Osteoblast (primary cell): ENCODE measurements around the gene ENPP7. TPM values are rescaled to one million over a fixed set of nuclear protein-coding genes. Genes with fewer than 3 reads are reported as not detected.

Source experiments
- DNase-seq: peaks from one replicate; pipeline ENCODE4 v3.0.0; 2011; ENCODE audit warnings: low spot score, mixed read lengths; ENCODE audit not compliant: insufficient read length; ENCODE audit errors: missing footprints
- H2AFZ ChIP-seq: 2 replicates; pipeline ENCODE4 v1.6.0; 2011; ENCODE audit warnings: mild to moderate bottlenecking, low read length
- H3K27ac ChIP-seq: 2 replicates; pipeline ENCODE4 v1.5.1; 2011; ENCODE audit warnings: mild to moderate bottlenecking, low read depth, low read length, moderate library complexity
- H3K27me3 ChIP-seq: 2 replicates; pipeline ENCODE4 v1.6.0; 2012; ENCODE audit warnings: mild to moderate bottlenecking, control low read depth, inconsistent platforms, low read length, moderate library complexity; ENCODE audit not compliant: insufficient read depth
- H3K36me3 ChIP-seq: 2 replicates; pipeline ENCODE4 v1.5.1; 2011; ENCODE audit warnings: mild to moderate bottlenecking, low read length, control low read depth, moderate library complexity; ENCODE audit not compliant: insufficient read depth
- H3K4me1 ChIP-seq: 2 replicates; pipeline ENCODE4 v1.5.1; 2011; ENCODE audit warnings: mild to moderate bottlenecking, low read length, control low read depth, moderate library complexity; ENCODE audit not compliant: insufficient read depth
- H3K4me2 ChIP-seq: 2 replicates; pipeline ENCODE4 v1.6.0; 2011; ENCODE audit warnings: mild to moderate bottlenecking, low read length; ENCODE audit not compliant: insufficient read depth
- H3K4me3 ChIP-seq: fragments of 200-600 bp; sonication (generic); 3 replicates; pipeline ENCODE4 v1.5.1; 2012; ENCODE audit warnings: mild to moderate bottlenecking, low read length, inconsistent platforms; ENCODE audit not compliant: insufficient read depth
- H3K79me2 ChIP-seq: 2 replicates; pipeline ENCODE4 v1.6.0; 2012; ENCODE audit warnings: mild to moderate bottlenecking, low read length, control low read depth, inconsistent platforms; ENCODE audit not compliant: insufficient read depth
- H3K9me3 ChIP-seq: 2 replicates; pipeline ENCODE4 v1.5.1; 2011; ENCODE audit warnings: low read depth, low read length, control low read depth
- H4K20me1 ChIP-seq: 2 replicates; pipeline ENCODE4 v1.6.0; 2012; ENCODE audit warnings: mild to moderate bottlenecking, low read length, control low read depth; ENCODE audit not compliant: insufficient read depth
- total RNA-seq: library from RNA; depleted of rRNA; stranded (reverse); fragments of >200 nt; gene quantifications from 2 replicates; pipeline ENCODE4 v1.2.3, GENCODE V29; 2012
- TF ChIP-seq, protein P1 (sequence below): IDR thresholded peaks from 2 replicates; pipeline ENCODE4 v1.5.1; 2011; ENCODE audit warnings: mild to moderate bottlenecking, low read depth, low read length, moderate library complexity; ENCODE audit errors: extremely low read depth

Gene ENPP7
- total RNA-seq, 1 donor = not detected

DNA sequence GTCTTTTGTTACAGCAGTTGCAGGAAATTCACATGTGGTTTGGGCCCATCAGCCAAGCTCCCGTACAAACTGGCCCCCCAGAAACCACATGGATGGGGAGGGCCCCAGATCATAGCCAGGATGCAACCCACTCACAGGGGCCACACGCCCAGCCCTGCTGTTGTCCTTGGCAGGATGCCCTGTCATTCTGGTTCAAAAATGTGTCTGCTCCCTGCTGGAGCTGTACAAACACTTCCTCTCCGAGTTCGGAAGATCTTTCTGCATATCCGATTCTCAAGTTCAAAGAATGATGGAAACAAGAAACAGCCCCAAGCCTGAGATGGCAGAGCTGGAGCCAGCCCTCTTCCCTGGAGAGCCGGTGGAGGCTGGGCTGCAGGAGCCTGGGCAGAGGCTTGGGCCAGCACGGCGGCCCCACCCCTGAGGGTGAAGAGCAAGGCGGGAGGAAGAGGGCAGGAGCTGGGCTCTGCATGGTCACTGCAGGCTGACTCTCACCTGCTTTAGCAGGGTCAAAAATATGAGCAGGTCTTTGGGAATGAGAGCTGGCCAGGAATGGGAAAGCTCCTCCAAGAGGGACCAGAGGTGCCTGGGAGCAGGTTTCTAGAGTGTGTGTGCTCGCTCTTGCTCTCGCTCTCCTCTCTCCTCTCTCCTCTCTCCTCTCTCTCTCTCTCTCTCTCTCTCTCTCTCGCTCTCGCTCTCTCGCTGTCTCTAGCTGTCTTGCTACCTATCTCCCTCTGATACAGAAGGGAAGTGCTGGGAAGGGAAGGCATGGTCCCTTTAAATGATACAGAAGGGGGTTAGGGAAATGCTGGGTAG is 34.7 kb upstream of the ENPP7 start:
- no peak overlapping the region for H3K27ac ChIP-seq
- peak; percentile 79 for DNase-seq

GRCh38 chr17:79696610-79696982 is 34.1 kb upstream of the ENPP7 start:
- no peaks in the 10 kb centered on the region for H3K4me1 ChIP-seq
- H3K4me2 ChIP-seq = no peak overlapping the region
- no peaks in the 10 kb centered on the region for H3K79me2 ChIP-seq
- H3K9me3 ChIP-seq = no peaks in the 10 kb centered on the region
- H4K20me1 ChIP-seq = no peaks in the 10 kb centered on the region
- no peak overlapping the region for H2AFZ ChIP-seq
- TF ChIP-seq, protein P1, sequence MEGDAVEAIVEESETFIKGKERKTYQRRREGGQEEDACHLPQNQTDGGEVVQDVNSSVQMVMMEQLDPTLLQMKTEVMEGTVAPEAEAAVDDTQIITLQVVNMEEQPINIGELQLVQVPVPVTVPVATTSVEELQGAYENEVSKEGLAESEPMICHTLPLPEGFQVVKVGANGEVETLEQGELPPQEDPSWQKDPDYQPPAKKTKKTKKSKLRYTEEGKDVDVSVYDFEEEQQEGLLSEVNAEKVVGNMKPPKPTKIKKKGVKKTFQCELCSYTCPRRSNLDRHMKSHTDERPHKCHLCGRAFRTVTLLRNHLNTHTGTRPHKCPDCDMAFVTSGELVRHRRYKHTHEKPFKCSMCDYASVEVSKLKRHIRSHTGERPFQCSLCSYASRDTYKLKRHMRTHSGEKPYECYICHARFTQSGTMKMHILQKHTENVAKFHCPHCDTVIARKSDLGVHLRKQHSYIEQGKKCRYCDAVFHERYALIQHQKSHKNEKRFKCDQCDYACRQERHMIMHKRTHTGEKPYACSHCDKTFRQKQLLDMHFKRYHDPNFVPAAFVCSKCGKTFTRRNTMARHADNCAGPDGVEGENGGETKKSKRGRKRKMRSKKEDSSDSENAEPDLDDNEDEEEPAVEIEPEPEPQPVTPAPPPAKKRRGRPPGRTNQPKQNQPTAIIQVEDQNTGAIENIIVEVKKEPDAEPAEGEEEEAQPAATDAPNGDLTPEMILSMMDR = no peak
- H3K27me3 ChIP-seq = peaks cover 19% of the 10 kb centered on the region
- H3K27ac ChIP-seq = no peak overlapping the region
- peak; percentile 37 for DNase-seq
- no peaks in the 10 kb centered on the region for H3K36me3 ChIP-seq
- no peak overlapping the region for H3K4me3 ChIP-seq

More for the DNA sequence above, 34.7 kb upstream of the ENPP7 start:
- no peaks in the 10 kb centered on the region for H3K9me3 ChIP-seq
- H2AFZ ChIP-seq = no peak overlapping the region
- H3K27me3 ChIP-seq = peaks cover 19% of the 10 kb centered on the region
- no peaks in the 10 kb centered on the region for H3K79me2 ChIP-seq
- H3K36me3 ChIP-seq = no peaks in the 10 kb centered on the region
- no peak overlapping the region for H3K4me2 ChIP-seq
- H3K4me1 ChIP-seq = no peaks in the 10 kb centered on the region
- no peaks in the 10 kb centered on the region for H4K20me1 ChIP-seq
- no peak overlapping the region for H3K4me3 ChIP-seq
- TF ChIP-seq, protein P1 = no peak

DNA sequence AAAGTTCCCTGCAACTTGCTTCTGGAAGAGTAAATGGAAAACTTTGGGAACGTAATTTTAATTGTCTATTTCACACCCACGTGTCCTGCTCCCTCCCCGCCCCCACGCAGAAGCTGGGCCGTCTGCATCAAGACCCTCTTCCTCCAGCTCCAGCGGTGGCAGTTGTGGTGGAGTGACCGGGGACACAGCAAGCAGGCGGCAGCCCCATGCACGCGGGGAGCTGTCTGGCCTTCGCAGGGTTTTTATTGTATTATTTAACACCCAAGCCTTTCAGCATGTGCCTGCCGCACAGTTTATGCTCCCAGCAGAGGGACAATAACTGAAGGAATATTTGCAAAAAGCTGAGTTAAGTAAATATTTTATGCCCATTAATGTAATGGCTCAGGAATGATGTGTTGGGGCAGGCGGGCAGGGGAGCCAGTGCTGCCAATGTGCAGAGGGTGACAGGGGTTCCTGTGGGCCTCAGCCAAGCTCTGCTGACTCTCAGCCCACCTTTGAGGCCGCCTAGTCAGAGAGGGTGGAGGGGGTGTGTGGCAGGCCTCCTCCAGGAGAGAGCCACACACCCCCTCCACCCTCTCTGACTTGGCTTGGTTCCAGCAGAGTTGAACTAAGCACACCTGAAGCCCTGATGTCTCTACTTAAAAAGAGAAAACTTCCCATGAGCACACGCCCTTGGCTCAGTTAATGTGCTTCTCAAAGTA is 32.4 kb upstream of the ENPP7 start:
- no peak for DNase-seq

More for the DNA sequence above, 32.4 kb upstream of the ENPP7 start:
- Histone ChIP-seq H4K20me1 (no peaks in the 10 kb centered on the region), H3K4me3 (no peak overlapping the region), H3K9me3 (no peaks in the 10 kb centered on the region), H3K4me1 (no peaks in the 10 kb centered on the region), H2AFZ (no peak overlapping the region), H3K36me3 (no peaks in the 10 kb centered on the region), H3K27ac (no peak overlapping the region), H3K27me3 (peaks cover 11% of the 10 kb centered on the region), H3K4me2 (no peak overlapping the region), H3K79me2 (no peaks in the 10 kb centered on the region)
- TF ChIP-seq, protein P1 = no peak
